HUDEP-2 (cell line): Measurements from ENCODE around the gene FAM156A.
A peak's percentile ranks its signal among the peaks of the same experiment; 100 is the strongest.
"Not testable (repeated sequence)": the region's sequence is repeated elsewhere in the genome, so short reads cannot be mapped to it uniquely, and the experiment has no call there.

Source experiments
- DNase-seq, 76 experiments: peaks; one replicate each; lab custom pipeline; 2025; ENCODE audit not compliant: unreplicated experiment in 76 of 76; lab: John Stamatoyannopoulos, UW

FAM156A gene

DNA sequence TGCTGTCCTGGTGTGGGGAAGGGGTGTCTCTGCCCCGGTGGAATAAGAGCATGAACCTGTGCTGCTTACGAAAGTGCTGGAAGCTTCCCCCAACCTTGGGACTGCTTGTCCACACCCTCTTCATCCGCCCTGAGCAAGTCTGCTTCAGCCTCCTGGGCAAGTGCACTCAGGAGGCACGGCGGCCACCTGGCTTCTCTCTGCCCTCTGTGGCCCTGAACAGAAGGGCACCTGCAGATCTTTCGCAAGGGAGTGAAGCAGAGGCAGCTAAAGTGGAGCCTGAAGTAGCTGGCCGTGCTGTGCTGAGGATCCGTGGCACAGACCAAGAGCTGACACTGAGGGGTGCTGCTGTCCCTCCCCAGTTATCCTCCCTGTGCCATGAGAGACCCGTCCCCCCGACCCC, 9.6 kb upstream of the FAM156A start:
- not testable (repeated sequence) for DNase-seq

DNA sequence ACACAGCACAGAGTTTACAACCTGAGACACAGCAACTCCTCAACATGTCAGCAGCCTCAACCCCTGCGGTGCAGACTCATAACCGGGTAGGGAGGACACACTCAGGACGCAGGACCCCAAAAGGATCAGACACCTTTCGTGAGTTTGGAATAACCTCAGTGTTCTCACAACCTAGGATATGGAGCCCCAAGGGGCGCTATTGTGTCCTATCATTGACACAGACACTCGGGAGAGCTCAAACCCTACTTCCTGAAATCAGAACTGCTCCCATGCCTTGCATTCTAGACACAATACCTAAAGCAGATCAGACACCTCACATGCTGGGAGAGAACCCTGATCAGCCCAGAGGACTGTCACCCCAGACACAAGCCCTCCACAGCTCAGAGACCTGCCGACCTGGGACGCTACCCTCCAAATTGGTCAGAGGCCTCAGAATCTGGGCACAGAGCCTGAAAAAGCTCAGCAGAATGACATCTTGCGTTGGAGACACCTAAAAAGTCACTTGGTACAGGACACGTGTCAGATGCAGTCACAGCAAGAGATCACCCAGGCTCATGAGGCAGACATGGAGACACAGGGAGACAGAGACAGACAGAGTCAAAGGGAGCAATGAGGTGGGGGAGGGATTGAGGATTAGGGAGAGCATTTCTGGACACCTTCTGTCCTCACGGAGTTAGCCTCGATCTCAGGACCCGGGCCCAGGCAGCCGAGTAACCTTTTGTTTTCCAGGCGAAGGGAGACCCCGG, 8.8 kb upstream of the FAM156A start:
- not testable (repeated sequence) for DNase-seq

DNA sequence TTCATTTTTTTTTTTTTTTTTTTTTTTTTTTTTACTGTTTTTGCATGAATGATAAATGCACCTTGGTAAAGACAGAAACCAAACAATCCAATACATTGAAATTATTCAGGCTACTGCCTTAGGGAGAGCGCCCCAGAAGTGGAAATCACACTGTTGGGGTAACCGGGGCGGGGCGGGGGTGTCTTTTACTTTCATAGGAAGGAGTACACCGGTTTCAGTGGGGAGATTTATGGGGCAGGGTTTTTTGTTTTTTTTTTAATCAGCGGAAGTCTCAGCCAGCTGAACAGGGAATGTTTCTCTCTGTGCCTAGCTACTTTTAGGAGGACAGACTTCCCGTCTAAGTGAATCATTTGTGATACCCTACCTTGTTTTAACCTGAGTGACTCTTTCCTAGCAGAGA, 643 bp upstream of the FAM156A start:
- not testable (repeated sequence) for DNase-seq

DNA sequence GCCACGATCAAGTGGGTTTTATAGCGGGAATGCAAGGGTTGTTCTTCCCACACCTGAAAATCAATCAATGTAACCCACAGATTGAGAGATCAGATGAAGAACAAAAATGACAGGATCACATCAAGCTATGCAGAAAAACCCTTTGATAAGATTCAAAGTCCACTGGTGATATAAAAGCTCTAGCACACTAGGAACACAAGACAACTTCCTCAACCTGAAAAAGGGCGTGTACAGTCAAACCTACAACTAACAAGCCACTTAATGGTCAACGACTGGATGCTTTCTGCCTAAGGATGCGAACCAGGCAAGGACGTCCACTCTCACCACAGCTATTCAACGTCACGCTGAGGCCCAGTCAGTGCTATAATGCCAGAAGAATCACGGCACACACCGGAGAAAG, 8.4 kb downstream of the FAM156A start:
- DNase-seq, result not testable (repeated sequence)

DNA sequence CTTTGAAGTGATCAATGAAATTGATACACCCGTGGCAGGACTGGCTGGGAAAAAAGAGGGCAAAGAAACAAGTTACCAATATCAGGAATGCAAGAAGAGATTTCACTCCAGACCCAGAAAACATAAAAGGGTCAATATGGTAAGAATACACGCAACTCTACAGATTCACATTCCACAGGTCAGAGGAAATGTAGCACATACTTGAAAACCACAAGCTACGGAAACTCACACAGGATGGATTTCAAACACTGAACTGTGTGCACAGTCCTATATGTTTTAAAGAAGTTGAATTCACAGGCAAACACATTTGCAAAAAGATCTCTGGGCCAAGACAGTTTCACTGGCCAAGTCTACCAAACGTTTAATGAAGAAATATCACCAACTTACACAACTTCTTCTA, 9.0 kb downstream of the FAM156A start:
- not testable (repeated sequence) for DNase-seq

DNA sequence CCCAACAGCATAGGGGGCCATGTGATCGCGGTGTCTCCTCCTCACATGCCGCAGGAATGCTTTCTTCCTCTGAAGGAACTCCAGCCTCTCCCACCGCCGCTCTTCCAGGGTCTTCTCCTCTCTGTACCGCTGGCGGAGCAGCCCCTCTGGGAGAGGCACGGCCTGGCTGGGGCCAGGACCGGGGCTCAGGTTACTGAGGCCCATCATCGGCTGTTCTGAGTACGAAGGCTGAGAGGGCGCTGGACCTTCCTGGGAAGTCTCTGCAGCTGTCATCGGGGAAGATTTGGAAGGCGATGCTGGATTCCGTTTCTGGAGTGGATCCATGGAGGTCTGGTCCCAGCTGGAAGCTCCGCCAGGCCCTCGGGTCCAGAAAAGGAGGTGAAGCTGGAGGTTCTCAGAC, 10.1 kb downstream of the FAM156A start:
- not testable (repeated sequence) for DNase-seq

DNA sequence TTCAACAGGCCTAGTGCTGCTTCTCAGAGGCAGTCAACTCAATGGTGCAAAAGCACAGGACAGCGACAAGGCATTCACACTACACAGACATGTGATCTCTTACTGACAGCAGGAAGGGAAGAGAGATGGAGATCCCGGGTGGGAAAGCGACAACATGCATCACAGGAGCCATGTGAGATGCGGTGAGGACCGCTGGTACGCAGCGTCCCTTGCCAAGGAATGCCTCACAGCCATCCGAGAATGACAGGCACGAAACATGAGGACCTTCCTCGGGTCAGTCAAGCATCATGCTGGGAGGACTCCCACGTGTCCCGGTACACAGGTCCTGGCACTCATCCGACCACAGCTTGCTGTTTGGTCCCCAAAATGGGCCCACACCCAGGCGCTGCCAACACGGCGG, 10.8 kb downstream of the FAM156A start:
- DNase-seq, result not testable (repeated sequence)

DNA sequence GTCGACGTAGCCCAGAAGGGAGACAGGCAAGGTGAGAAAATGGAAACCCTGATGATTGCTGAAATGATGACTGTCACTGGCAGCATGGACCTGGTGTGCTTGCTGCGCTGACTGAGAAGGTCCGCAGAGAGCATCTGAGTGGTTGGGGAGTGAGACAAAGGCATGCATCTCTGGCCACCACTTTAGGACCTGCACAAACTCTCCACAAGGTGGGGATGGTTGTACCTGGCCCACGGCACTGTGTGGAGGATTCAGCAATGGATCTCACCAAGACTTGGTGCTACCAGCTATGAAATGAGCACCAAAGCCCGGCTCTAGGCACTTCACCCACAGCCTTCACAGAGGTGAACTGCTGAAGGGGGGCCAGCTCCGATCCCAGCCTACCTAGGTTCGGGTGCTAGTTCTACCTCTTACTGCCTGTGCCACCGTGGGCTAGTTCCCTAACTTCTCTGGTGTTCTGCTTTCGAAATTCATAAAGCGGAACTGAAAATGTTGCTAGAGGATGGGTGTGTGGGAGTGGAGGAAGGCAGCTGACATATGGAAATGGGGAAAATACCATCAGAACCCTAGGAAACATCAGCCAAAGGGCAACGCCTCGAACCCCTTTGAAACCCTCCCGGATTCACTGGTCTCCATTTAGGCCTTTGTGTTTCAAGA, 12.4 kb downstream of the FAM156A start:
- DNase-seq, result not testable (repeated sequence)

DNA sequence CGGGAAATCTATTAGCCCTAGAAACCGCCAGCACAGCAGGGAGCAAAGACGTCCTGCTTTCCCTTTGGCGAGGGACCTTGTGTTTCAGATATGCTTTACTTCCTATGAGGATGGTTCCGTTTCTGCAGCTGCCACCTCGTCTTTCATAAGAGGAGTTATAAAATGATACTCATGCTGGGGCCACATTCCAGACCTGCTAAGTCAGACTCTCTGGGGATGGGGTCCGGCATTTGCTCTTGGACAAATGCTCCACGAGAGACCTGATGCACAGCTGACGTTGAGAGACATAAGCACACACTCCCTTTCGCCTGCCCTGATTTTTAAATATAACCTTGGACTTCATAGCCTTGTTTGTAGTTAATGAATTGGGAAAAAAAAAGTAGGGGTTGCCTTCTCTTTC, 16.6 kb downstream of the FAM156A start:
- not testable (repeated sequence) for DNase-seq

DNA sequence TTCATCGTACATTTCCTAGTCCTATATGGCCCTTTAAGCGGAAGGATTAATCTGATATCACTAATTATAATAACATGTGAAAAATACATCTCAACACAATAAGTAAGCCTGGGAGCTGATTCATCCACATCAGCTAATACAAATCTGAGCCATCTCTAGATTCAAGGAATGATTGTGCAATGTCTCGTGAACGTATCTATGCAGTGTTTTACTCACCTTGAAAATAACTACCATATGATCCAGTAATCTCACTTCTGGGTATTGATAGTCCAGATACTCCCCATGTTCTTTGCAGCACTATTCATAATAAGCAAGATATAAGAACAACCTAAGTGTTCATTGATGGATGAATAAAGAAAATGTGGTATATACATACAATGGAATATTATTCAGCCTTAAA, 17.6 kb downstream of the FAM156A start:
- not testable (repeated sequence) for DNase-seq

DNA sequence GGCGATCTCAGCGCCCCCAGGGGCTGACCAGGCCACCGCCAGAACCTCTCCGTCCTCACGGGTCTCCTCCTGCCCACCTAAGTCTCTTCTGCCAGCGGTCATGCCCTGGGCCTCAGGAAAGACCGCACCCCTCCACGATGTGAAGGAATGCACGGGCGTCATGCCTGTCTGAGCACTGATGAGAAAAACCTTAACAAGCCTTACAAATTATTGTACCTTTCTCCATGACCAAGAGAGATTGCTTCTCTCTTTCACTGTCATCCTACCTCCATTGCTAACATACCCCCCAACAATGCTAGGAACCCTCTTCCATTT, 22.9 kb downstream of the FAM156A start:
- not testable (repeated sequence) for DNase-seq

DNA sequence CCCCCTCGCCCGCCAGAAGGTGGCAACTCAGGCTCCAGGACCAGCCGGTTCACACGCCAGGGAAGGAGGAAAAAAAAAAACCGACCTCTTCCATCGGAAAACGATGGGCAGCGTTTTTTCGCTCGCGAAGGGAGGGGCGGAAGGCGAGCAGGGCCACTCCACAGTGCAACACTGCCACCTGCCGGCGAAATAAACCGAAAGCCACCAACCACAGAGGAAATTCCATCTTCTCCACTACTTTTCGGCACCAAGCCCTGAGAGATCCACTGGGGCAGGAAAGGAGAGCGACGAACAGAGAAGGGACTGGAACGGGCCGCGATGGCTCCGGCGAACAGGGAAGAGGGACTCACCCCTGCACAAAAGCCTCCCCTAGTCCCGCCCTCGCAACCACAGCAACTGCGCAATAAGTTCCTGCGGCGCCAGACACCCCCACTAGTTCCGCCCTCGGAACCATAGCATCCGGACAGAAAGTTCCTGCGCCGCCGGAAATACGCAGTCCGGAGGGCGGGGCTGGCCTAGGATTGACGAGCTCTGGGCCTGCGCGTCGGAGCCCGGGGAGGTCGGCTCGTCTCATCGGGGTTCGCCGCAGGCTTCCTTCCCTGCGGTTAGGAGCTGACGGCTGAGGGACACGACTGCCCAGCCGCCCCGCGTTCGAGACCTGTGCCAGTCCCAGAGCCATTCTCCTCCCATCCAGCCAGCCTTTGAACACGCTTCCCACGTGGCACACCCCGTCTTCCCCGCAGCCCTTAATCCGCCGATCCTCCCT, 23.4 kb downstream of the FAM156A start:
- peak; percentile 2 to 89 (median 76) for DNase-seq

DNA sequence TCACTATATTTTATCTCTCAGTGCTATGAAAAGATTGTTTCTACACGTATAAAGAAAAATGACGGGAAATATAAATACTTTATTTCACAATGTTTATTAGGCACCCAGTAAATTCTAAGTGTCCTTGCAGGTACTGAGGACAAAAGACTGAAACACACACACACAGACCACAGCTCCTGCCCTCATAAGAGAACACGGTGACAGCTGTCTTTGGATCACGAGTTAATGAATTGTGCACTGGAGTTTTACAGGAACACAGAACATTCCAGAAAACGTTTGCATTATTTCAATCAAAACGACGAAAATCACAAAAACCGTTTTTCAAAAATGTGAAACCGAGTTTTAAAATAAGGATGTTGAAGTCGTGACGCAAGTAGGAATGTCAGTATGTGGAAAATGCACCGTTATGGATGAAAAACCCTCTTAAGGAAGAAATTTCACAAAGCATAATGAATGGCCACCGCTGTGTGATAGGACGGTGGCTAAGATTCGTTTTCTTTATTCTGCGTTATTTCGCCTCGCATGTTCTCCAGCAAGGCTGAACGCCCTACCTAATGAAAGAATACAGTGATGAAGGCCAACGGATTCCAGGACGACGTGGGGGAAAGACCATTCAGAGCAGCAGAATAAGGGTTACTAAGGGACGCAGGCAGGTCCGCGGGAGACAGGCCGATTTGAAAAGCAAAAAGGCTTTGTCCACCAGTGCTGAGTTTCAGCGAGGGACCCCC, 24.2 kb downstream of the FAM156A start:
- no peak for DNase-seq

DNA sequence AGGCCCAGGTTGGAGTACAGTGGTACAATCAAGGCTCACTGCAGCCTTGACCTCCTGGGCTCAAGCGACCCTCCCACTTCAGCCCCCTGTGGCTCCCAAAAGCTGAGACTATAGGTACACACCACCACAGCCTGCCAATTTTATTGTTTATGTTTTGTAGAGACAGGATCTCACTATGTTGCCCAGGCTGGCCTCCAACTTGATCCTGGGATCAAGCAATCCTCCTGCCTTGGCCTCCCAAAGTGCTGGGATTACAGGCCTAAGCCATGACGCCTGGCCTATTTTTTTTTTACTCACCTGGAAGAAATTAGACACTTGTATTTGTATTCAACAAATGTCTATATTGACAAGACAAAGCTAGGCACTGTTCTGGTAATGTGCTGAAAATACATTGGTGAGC, 25.1 kb downstream of the FAM156A start:
- no peak for DNase-seq

DNA sequence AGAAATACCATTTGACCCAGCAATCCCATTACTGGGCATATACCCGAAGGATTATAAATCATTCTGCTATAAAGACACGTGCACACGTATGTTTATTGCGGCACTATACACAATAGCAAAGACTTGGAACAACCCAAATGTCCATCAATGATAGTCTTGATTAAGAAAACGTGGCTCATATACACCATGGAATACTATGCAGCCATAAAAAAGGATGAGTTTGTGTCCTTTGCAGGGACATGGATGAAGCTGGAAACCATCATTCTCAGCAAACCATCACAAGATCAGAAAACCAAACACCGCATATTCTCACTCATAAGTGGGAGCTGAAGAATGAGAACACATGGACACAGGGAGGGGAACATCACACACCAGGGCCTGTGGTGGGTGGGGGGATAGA, 28.1 kb downstream of the FAM156A start:
- not testable (repeated sequence) for DNase-seq

DNA sequence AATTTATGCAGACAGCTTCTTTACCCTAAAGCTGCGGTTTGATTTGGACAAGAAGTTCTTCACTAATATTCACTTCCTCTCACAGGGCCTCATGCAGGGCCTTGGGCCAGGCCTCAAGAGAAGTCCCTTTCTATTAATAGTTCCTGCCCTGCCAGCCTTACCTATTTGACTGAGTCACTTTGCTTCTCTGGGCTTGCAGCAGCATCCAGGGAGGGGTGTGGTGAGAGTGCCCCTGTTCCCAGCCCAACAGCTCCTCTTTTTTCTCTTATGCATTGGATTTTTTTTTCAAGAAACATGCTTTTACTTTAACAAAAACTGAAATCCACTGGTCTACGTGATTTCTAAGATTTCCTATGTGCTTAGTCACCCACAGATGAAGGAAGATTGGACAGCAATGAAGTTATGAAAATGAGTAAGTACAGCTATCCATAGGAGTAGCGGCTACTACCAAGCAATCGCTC, 34.5 kb downstream of the FAM156A start:
- no peak for DNase-seq

DNA sequence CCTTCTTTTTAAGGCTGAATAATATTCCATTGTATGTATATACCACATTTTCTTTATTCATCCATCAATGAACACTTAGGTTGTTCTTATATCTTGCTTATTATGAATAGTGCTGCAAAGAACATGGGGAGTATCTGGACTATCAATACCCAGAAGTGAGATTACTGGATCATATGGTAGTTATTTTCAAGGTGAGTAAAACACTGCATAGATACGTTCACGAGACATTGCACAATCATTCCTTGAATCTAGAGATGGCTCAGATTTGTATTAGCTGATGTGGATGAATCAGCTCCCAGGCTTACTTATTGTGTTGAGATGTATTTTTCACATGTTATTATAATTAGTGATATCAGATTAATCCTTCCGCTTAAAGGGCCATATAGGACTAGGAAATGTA, 43.6 kb downstream of the FAM156A start:
- not testable (repeated sequence) for DNase-seq

DNA sequence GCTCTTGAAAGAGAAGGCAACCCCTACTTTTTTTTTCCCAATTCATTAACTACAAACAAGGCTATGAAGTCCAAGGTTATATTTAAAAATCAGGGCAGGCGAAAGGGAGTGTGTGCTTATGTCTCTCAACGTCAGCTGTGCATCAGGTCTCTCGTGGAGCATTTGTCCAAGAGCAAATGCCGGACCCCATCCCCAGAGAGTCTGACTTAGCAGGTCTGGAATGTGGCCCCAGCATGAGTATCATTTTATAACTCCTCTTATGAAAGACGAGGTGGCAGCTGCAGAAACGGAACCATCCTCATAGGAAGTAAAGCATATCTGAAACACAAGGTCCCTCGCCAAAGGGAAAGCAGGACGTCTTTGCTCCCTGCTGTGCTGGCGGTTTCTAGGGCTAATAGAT, 44.6 kb downstream of the FAM156A start:
- not testable (repeated sequence) for DNase-seq

DNA sequence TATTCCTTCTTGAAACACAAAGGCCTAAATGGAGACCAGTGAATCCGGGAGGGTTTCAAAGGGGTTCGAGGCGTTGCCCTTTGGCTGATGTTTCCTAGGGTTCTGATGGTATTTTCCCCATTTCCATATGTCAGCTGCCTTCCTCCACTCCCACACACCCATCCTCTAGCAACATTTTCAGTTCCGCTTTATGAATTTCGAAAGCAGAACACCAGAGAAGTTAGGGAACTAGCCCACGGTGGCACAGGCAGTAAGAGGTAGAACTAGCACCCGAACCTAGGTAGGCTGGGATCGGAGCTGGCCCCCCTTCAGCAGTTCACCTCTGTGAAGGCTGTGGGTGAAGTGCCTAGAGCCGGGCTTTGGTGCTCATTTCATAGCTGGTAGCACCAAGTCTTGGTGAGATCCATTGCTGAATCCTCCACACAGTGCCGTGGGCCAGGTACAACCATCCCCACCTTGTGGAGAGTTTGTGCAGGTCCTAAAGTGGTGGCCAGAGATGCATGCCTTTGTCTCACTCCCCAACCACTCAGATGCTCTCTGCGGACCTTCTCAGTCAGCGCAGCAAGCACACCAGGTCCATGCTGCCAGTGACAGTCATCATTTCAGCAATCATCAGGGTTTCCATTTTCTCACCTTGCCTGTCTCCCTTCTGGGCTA, 48.9 kb downstream of the FAM156A start:
- DNase-seq, result not testable (repeated sequence)

DNA sequence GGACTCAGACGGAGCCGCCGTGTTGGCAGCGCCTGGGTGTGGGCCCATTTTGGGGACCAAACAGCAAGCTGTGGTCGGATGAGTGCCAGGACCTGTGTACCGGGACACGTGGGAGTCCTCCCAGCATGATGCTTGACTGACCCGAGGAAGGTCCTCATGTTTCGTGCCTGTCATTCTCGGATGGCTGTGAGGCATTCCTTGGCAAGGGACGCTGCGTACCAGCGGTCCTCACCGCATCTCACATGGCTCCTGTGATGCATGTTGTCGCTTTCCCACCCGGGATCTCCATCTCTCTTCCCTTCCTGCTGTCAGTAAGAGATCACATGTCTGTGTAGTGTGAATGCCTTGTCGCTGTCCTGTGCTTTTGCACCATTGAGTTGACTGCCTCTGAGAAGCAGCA, 50.4 kb downstream of the FAM156A start:
- DNase-seq, result not testable (repeated sequence)
